NCI-H510A treated with DMSO at 0.1 percent for 48 hours (cell line): ENCODE data around the gene CYTH1.
A peak's percentile ranks its signal among the peaks of the same experiment; 100 is the strongest.

Source experiments
- DNase-seq: peaks from one replicate; lab custom pipeline; 2025; lab: John Stamatoyannopoulos, UW

The CYTH1 gene

DNA sequence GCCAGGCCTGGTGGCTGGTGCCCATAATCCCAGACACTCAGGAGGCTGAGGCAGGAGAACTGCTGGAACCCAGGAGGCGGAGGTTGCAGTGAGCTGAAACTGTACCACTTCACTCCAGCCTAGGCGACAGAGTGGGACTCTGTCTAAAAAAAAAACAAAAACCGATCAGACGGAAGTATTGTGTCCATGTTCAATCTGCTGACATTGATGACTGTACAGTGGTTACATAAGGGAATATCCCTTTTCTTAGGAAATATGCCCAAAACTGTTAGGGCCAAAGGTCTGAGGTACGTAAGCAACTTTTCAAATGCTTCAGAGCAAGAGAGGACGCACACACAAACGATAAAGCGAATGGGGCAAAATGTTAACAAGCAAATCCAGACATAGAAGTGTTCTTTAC is 135.0 kb downstream of the CYTH1 start:
- DNase-seq: no peak

DNA sequence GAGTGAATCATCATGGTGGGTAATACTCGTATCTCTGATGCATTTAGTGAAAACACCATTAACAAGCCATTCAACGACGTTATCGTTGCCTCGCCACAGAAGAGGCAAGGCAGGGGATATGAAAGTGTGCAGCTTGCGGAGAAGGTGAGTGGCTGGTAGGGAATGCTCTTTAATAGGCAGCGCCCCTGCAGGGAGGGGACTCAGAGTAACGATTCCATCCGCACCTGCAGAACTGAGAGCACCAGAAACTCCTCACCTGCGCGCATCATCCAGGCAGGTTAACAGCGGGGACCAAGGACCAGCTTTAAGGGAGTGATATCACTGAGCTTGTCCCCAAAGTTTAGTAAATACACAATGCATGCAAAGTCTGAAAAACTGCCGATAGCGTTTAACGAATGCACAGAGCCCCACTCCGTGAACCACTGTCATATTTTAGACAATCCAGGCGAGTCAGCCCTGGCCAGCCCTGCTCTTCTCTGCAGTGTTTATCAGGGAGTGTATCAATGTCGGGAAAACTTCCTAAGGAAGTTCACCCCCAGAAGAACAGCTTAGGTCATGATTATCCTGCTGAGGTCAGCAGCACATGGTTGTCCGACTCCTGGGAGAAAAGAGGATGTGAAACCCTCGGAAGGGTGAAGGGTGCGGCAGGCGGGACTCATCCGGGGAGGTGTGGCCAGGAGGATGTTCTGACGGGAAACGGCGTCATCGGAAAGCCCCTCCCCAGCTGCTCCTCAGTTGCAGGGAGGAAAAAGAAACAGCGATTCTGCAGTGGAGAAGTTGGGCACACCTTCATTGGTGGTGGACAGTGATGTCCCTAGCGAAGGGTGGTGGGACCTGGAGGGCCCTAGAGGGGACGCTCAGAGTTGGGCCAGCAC is 136.4 kb downstream of the CYTH1 start:
- DNase-seq: peak; percentile 67

DNA sequence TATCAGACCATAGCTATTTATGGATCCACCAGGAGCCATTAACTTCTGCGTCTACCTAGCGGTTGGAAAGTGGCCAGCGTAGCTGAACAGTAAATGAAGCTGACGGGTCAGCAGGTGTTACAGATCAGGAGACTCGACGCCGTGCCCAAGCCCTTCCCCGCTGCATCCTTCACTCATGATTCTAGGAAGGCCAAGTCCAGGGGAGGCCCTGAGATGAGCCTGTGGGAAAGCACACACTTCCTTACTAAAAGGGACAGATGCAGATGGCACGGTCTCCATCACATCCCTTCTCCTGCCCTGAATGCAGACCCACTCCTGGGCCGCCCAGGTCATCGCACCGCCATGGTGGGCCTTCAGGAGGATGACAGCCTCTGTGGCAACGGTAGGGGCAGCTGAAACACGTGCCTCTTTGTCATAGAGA is 137.1 kb downstream of the CYTH1 start:
- DNase-seq: no peak

DNA sequence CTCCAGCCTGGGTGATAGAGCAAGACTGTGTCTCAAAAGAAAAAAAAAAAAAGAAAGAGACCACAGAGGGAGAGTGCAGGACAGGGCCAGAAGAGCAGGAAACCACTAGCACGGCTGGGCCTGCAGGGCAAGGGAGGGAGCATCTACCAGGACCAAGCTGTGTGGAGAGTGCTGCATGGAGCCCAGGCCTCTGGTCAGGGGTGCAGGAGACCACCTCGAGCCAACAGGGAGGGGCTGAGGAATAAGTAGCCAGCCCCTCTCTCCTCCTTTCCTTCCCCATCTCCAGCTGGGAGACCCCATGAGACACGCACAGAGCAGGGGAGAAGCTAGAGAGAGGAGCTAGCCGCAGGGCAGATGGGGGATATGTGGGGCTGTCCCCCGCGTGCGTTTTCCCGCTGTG is 137.8 kb downstream of the CYTH1 start:
- no peak for DNase-seq

DNA sequence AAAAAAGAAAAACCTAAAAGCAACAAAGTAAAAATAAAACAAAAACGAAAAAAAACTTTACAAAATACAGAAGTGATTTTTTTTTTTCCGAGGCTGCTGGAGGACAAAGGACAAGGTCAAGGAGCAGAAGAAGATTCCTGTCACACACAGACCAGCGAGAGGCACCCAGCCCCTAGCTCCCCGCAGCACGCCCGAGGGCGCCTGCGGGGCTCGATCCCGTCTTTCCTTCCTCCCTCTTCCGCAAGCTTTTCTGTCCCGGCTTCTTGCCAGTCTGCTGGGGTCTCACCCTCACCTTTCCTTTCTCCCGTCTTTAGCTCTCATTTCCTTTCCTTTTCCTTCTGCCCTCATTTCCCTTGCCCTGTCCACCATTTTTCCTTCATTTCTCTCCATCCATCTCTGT is 138.7 kb downstream of the CYTH1 start:
- no peak for DNase-seq

DNA sequence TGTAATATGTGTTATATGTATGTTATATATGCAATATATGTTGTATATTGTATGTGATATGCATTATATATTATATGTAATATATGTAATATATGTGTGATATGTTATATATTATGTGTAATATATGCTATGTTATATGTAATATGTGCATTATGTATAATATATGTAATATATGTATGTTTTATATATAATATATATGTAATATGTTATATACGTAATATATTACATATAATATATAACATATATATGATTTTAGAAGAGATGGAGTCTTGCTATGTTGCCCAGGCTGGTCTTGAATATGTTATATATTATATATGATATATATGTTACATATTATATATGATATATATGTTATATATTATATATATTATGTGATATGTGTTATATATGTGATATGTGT is 139.4 kb downstream of the CYTH1 start:
- no peak for DNase-seq

DNA sequence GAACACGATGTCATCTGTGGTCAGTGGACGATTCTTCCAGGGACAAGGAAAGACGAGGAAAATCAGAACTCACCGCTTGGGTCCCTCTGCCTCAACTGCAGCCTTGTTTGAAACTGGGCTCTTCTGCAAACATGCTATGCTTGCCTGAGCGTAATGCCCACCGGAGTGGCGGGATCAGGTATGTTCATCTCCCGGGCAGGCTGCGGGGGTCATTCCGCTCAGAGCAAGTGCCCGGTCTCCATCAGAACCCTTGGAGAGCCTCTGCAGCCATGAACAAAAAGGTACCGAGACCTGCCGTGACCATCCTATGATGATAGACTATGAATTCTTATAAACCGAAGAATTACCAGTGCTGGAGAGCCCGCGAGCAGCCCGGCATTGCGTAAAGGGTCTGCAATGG is 140.4 kb downstream of the CYTH1 start:
- no peak for DNase-seq

DNA sequence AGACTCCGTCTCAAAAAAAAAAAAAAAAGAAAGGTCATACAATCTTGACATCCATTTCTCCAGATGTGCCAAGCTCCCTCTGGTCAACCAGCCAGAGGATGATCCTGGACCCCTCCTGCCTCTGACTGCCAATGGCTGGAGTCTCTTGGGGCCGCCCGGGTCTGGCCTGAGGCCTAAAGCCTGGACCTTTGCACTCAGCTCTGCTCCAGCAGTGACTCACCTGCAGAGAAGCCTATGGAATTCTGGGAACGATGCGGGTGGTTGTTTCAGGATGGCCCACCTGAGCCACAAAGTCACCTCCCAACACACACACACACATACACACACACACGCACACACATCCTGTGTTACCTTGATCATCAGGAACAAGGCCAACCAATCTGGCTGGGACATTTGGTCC is 140.8 kb downstream of the CYTH1 start:
- no peak for DNase-seq

DNA sequence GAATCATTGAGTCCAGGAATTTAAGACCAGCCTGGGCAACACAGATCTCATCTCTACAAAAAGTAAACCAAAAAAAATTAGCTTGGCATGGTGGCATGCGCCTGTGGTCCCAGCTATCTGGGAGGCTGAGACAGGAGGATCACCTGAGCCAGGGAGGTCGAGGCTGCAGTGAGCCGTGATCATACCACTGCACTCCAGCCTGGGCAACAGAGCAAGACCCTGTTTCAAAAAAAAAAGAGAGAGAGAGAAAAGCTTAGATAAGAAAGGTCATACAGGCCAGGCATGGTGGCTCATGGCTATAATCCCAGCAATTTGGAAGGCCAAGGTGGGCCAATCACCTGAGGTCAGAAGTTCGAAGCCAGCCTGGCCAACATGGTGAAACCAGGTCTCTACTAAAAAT is 141.4 kb downstream of the CYTH1 start:
- DNase-seq: no peak

DNA sequence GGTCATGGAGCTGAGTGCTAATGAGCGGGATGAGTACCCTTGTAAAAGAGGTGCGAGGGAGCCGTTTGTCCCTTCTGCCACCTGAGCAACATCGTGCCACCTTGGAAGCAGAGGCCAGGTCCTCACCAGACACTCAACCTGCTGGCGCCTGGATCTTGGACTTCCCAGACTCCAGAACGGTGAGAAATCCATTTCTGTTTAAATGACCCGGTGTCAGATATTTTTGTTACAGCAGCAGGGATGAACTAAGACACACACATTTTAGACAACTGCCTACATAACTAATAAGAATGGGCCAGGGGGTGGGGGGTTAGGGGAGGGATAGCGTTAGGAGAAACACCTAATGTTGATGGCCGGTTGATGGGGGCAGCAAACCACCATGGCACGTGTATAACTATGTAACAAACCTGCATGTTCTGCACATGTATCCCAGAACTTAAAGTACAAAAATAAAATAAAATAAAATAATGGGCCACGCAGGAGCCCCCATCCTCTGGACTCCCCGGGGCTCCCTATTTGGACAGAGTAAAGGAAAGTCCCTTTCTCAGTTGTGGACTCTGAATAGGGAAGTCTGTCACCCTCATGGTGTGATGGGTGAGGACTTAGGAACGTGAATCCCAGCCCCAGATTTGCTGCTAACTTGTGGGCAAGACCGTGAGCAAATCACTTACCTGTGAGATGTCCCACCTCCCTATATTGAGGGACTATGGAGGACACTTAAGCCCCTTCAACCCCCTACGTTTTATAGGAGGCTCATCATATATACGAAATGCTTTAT is 144.2 kb downstream of the CYTH1 start:
- DNase-seq: no peak

DNA sequence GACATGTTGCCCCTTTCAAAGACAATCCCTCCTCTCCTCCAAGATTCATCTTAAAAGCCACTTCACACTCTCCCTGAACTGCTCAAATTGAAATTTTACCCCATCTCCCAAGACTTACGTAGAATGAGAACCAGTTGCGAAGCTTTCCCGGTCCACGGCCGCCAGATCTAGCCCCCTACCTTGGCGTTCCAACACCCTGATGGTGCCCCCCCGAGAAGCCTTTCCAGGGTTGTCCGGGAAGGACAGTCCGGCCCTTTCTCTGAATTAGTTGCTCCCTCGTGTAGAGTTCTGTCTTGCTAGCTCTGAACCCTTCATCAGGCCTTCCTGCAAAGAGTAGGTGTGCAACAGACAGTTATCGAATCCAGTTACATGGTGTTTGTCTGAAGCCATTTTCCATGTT is 144.9 kb downstream of the CYTH1 start:
- DNase-seq: no peak

DNA sequence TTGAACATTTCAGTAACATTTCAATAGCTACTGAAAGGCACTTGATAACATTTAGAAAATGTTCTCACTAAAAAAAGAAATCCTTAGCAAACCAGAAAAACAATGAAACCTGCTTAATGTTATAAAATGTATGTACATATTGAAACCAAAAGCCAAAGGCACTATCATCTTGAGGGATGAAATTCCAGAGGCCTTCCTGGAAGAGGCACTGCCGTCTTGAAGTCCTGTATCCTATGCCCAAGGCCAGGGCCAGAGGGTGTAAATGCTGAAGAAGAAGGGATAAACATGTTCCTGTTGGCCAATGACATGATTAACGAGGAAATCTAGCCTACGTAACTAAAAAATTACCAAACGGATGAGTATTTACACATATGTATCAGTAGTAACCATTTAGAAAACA is 147.9 kb downstream of the CYTH1 start:
- no peak for DNase-seq

DNA sequence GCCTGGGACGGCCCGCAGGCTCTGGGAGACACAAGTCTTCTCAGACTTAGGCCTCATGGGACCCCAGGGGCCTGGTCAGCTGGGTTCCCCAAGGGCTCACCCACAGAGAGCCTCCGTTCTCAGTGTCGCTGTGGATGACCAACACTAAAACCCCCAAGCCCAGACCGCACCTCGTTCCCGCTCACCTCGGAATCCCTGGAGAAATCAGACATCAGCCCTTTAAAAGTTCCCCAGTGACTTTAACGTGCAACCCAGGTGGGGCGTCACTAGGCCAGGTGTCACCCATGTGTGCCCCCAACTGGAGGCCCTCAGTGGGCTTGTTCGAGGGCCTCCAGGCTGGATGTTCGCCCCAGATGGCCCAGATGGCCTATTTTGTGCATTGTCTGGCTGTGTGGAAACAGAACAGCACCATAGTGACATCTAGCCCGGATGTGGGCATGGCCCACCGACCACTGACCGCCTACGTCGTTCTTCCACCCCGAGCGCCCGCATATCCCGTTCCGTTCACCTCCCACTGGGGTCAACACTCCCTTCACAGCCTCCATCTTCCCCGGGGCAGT is 152.6 kb downstream of the CYTH1 start:
- no peak for DNase-seq

DNA sequence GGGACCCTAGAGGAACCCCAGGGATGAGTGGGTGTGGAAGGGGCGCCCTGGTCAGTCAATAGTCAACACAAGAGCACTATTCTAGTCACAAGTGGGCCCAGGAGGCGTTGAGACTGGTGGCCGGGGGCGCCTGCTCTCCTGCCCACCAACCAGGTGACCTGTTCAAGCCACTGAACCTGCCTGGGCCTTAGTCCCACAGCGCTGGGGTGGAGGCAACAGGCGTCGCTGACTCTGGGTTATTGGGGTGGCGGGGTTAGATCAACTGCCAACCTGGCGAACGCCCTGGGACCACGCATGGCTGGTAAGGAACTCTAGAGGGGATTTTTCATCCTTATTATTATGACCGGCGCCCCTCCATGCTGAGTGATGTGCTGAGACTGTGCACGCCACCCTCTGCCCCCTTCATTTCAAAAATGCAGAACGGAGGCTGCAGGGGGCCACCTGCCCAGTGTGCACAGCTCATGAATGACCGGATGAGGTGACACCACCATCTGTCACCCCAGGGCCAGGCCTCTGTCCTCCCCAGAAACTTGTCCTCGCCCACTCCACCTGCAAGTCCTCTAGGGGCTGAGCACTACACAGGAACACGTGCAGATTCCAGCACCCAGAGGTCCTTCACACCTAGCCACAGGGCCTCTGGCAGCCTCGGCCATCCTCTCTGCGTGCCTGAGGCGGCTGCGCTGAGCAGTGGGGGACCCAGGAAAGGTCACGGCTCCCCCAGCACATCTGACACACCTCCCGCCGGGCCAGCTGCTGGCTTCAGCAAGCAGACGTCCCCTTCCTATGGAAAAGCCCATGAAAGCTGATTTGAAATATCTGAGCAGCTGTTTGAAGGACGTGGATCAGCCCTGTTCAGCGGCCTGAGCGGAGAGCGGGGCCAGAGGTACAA is 153.3 kb downstream of the CYTH1 start:
- DNase-seq: no peak

DNA sequence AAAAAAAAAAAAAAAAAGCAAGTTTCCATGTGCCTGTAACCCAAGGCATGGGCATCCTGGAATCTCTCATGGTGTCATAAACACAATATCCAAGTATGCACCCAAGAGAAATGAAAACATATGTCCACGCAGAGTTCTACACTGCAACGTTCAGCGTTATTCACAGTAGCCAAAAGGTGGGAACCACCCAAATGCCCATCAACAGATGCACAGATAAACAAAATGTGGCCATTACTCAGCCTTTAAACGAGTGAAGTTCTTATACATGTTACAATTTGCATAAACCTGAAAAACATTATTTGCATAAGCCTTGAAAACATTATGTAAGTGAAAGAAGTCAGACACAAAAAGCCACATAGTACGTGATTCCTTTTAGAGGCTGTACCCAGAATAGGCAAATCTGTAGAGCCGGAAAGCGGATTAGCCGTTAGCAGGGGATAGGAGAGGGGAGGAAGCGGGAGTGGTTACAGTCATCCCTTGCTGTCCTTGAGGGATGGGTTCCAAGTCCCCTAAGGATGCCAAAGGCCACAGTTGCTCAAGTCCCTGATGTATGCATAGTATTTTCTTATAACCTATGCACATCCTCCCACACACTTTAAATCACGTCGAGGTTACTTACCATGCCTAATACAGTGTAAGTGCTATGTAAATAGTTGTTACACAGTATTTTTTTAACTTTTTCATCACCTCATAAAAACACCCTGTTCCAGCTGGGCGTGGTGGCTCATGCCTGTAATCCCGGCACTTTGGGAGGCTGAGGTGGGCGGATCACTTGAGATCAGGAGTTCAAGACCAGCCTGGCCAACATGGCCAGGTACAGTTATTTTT is 157.5 kb downstream of the CYTH1 start:
- DNase-seq: no peak
